Activated CD4-positive, alpha-beta T cell treated with anti-CD3 and anti-CD28 coated beads, Interleukin-2, Interleukin-4, amounts not matched to agents 100 ng/mL and 50 ng/mL, durations not matched to agents 16 hours and 8 hours (primary cell): ENCODE results near the gene WDFY4.
A peak's percentile ranks its signal among the peaks of the same experiment; 100 is the strongest.

ENCODE experiments used
- DNase-seq: peaks from one replicate; pipeline ENCODE4 v3.0.0-alpha.2; 2020; ENCODE audit warnings: low spot score

The WDFY4 gene

GRCh38 chr10:48656241-48656913 is 28.3 kb upstream of the WDFY4 start:
- DNase-seq, result peak; percentile 93

- DNase-seq, result no peak
These were observed 27.8 kb upstream of the WDFY4 start for GRCh38 chr10:48656914-48657305.

GRCh38 chr10:48657416-48657815 is 27.3 kb upstream of the WDFY4 start:
- no peak for DNase-seq

GRCh38 chr10:48658243-48658974 is 26.3 kb upstream of the WDFY4 start:
- peak; percentile 67 for DNase-seq

GRCh38 chr10:48658975-48659269 is 25.8 kb upstream of the WDFY4 start:
- no peak for DNase-seq

GRCh38 chr10:48659790-48660189 is 24.9 kb upstream of the WDFY4 start:
- DNase-seq, result no peak

GRCh38 chr10:48661441-48661840 is 23.2 kb upstream of the WDFY4 start:
- no peak for DNase-seq

- DNase-seq, result no peak
These were observed 16.6 kb upstream of the WDFY4 start for GRCh38 chr10:48667960-48668590.

- DNase-seq, result no peak
These were observed 13.4 kb upstream of the WDFY4 start for GRCh38 chr10:48670978-48671913.

- DNase-seq, result no peak
These were observed 12.6 kb upstream of the WDFY4 start for GRCh38 chr10:48671914-48672595.

- DNase-seq, result no peak
These were observed 11.9 kb upstream of the WDFY4 start for GRCh38 chr10:48672596-48673265.

GRCh38 chr10:48677625-48678024 is 7.0 kb upstream of the WDFY4 start:
- DNase-seq, result no peak

GRCh38 chr10:48678041-48678440 is 6.6 kb upstream of the WDFY4 start:
- DNase-seq, result no peak

- no peak for DNase-seq
These were observed 2.9 kb upstream of the WDFY4 start for GRCh38 chr10:48681740-48682139.

GRCh38 chr10:48682265-48682664 is 2.4 kb upstream of the WDFY4 start:
- DNase-seq, result no peak

- no peak for DNase-seq
These were observed 1.2 kb upstream of the WDFY4 start for GRCh38 chr10:48683424-48683823.

- no peak for DNase-seq
These were observed 805 bp upstream of the WDFY4 start for GRCh38 chr10:48683868-48684267.

GRCh38 chr10:48684463-48684791 is 246 bp upstream of the WDFY4 start:
- DNase-seq, result no peak

GRCh38 chr10:48685731-48686130 is 1.1 kb downstream of the WDFY4 start:
- DNase-seq, result no peak

GRCh38 chr10:48690791-48691660 is 6.4 kb downstream of the WDFY4 start:
- no peak for DNase-seq
